GM21360 (cell line): ENCODE measurements around the gene KIAA0825.
A peak's percentile ranks its signal among the peaks of the same experiment; 100 is the strongest.
"Not testable (repeated sequence)": the region's sequence is repeated elsewhere in the genome, so short reads cannot be mapped to it uniquely, and the experiment has no call there.

ENCODE experiments used
- ATAC-seq: cut with Tn5 transposase; IDR thresholded peaks from one replicate; pipeline ENCODE4 v1.9.1; 2021; ENCODE audit warnings: mild to moderate bottlenecking, moderate library complexity; ENCODE audit not compliant: unreplicated experiment

The KIAA0825 gene

DNA sequence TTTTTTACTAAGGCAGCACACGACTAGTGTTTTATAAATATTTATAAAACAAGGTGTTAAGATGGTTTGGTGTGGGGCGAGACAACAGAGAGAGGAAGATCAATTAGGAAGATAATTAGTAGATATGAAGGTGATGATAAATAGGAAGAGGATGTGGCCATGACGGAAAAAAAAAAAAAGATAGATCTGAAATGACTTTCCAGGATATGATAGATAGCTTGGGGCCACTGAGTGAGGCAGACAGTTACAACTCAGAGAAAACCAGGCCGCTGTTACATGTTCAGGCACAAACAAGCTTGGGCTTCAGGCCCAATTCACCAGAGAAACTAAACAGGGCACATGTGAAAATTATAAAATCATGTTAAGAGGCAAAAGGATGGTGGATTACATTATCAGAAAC is 43.2 kb downstream of the KIAA0825 start:
- ATAC-seq, result no peak

DNA sequence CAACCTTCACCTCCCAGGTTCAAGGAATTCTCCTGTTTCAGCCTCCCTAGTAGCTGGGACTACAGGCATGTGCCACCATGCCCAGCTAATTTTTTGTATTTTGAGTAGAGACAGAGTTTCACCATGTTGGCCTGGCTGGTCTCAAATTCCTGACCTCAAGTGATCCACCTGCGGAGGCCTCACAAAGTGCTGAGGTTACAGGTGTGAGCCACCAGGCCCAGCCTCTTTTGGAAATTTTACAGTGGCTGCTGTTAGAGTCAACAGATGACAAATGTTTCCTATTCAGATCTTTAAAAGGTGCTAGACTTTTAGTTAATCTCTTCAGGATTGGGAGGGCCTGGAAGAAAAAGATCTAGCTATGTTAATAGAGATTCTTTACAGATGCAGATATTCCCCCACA is 45.1 kb downstream of the KIAA0825 start:
- not testable (repeated sequence) for ATAC-seq

DNA sequence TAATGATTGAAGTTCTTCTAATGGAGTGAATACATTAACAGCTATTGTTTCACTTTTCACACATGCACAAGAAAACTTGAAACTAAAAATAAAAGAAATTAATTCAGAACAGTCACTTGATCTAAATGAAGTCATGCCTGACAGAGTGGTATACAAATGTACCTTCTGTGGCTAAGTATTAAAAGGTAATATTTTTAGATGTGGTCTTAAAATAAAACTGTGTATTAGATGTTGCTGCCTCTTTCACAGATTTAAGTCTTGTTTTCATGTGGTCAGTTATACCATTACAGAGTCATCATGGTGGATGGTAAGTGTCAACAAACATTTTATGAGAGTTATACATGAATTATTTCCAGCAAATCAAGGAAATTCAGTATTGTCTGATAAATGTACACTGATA is 47.0 kb downstream of the KIAA0825 start:
- ATAC-seq, result no peak

DNA sequence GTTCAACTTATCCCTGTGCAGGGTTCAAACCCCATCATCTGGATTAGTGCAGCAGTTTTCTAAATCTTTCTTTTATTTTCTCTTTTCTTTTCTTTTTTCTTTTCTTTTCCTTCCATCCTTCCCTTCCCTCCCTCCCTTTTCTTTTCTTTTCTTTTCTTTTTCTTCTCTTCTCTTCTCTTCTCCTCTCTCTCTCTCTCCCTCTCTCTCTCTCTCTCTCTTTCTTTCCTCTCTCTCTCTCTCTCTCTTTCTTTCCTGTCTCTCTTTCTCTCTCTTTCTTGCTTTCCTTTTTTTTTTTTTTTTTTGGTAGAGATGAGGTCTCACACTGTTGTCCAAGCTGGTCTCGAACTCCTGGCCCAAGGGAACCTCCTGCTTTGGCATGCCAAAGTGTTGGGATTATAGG is 53.6 kb downstream of the KIAA0825 start:
- no peak for ATAC-seq

DNA sequence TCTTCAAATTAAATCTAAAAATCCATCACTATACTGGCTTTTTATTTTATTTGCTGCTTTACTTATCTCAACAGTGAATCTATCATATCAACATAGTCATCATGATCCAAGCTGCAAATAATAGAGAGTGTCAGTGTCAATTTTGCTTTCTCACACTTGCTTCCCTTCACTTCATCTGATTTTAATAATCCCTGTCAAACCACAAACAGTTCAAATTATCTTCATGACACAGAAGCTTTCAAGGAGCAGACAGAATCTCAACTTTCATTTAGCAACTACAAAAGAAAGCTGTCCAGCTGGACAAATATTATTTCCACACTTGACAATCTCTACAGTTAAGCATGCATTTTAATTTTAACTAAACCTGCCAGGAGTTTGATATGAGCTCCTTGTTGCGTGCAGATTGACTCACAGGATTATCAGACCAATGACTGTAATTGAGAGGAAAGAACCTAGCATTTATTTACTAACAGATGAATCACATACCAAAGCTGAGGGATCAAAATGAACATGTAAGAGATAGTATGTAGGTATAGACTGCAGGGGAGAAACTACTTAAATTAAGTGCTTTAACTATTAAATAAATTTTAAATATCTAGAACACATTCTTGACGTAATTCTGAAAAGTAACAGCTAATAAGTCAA is 56.0 kb downstream of the KIAA0825 start:
- ATAC-seq, result no peak

DNA sequence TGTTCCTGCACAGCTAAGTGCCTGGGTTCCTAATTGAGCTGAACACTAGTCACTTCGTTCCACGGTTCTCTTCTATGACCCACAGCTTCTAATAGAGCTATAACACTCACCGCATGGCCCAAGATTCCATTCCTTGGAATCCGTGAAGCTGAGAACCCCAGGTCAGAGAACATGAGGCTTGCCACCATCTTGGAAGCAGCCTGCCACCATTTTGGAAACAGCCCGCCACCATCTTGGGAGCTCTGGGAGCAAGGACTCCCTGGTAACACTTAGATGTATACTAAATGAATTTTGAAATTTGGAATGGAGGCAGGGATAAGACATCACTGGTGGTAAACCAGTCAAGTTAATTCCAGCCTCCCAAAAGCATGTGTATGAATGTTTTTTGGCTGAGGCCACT is 60.4 kb downstream of the KIAA0825 start:
- no peak for ATAC-seq

DNA sequence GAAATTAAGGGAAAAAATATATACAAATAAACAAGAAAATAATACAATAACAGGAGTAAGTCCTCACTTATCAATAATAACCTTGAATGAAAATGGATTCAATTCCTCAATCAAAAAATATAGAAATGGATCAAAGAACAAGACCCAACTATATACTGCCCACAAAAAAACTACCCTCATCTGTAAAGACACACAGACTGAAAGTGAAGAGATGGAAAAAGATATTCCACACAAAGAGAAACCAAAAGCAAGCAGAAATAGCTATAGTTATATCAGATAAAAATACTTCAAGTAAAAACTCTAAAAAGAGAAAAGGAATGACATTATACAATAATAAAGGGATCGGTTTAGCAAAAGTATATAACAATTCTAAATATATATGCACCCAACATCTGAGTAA is 66.5 kb downstream of the KIAA0825 start:
- no peak for ATAC-seq

DNA sequence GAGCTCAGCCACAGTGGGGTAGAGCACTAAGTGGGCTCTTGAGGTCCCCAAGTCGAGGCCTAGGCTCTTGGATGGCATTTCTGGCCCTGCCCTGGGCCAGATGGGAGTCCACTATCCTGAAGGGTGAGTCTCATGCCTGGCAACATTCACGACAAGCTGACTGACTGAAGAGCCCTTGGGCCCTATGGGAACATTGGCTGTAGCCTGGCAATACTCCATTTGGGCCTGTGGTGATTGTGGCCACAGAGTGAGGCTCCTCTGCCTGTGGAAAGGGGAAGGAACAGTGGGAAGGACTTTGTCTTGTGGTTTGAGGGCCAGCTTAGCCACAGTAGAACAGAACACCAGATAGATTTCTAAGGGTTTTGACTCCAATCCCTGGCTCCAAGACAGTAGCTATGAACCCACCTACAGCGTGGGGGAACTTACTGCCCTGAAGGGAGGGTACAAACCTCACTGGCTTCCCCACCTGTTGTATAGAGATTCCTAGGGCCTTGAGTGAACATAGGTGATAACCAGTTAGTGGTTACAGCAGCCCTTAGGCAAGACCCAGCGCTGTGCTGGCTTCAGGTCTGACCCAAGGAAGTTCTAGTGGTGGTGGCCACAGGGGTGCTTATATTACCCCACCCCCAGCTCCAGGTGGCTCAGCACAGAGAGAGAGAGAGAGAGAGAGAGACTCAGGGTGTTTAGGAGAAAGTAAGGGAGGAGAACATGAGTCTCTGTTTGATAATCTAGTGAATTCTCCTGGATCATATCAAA is 72.4 kb downstream of the KIAA0825 start:
- no peak for ATAC-seq

DNA sequence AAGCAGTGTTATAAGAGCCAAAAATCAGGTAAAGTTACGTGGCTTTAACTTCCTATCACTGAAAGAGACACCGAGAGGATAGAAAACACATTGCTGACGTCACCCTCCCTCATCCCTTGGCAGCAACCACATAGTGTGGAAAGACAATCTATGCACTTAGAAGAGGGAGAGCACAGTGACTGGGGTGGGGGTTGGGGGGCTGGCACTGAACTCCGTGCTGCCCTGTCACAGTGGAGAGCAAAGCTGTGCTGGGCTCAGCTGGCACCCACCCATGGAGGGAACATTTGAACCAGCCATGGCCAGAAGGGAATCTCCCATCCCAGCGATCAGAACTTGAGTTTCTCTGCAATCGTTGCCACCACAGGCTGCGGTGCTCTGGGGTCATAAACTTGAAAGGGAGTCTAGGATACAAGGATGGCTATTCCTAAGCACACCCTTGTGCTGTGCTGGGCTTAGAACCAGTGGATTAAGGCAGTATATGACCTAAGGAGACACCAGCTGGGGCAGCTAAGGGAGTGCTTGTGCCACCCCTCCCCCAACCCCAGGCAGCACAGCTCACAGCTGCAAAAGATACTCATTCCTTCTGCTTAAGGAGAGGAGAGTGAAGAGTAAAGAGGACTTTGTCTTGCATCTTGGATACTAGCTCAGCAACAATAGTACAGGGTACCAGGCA is 73.4 kb downstream of the KIAA0825 start:
- no peak for ATAC-seq

DNA sequence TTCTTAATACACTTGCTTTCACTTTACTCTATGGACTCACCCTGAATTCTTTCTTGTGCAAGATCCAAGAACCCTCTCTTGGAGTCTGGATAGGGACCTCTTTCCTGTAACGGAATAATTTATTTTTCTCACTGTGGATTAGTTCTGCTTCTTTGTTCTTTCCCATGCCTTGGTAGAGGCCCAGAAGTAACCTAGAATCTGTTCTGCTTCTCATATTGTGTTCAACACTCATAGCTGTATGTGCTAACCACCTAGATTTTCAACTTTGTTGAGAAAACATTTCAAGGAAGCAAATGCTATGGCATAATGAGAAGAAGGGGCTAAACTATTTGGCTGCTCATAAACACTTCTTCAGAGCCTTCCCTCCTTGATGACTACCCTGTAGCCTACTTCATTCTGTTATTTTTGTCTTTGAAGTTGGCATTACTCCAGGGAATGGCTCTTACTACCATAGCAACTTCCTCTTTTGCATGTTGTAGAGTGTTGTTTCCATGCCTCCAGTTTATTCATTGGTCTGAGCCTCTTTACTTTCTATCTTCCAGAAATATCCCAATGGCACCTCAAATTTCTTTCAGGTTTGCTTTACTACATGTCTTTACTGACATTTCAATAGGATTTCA is 74.3 kb downstream of the KIAA0825 start:
- ATAC-seq, result peak; percentile 86

DNA sequence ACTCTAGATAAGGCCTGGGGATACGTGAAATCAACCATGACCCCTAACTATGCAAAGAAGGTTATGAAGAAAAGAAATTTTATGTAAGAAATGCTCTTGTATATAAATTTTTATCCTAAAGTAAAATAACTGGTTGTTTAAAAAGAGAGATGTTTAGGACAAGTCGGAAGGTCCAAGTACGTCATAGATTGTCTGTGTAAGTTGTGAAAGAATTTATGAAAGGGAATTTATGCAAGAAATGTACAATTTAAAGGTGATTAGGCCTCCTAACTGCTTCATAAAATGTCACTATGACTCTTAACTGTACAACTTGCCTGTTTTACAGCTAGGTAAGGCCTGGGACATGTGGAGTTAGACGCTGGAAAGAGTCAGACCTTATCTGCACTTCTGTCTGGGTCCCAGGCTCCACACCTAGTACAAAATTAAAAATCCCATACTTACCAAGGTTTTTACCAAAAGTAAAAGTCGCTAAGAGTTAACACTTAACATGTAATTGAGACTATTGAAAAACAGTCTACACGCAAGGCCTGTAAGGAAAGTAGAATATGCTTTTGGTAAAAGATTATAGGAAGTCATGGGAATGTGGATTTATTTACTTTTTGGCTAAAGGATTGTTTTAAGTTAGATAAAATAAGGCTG is 77.4 kb downstream of the KIAA0825 start:
- ATAC-seq, result no peak

DNA sequence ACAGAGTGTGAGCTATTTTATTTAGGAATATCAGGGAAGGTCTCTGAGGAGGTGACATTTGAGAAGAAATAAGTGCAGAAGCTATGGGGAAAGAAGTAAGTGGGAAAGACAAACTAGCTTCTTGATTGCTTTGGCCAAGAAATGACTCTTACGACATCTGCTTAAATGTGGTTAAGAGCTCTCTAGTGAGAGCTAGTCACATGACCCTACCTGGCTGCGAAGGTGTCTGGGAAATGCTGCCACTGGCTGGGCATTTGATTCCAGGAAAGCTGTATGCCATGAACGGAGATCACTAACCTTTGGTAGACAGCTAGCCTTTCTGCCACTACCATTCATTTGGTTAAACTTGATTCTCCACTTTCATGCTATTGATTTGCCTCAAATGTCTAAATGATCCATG is 80.1 kb downstream of the KIAA0825 start:
- no peak for ATAC-seq

DNA sequence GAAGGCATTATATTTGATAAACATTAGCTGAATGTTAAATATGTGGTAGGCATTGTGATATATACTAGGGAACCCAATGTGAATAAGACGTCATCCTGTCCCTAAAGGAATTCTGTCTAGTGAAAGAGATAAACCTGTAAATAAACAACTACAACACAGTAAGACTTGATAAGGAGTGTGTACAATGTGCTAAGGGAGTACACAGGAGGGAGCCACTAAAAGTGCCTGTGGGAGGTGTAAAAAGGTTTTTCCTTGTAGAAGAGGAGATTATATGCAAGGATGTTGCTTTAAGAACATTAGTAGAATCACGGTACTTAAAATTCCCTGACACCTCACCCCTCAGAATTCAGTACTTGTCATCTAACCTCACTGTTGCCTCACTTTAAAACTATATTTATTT is 91.7 kb downstream of the KIAA0825 start:
- no peak for ATAC-seq

DNA sequence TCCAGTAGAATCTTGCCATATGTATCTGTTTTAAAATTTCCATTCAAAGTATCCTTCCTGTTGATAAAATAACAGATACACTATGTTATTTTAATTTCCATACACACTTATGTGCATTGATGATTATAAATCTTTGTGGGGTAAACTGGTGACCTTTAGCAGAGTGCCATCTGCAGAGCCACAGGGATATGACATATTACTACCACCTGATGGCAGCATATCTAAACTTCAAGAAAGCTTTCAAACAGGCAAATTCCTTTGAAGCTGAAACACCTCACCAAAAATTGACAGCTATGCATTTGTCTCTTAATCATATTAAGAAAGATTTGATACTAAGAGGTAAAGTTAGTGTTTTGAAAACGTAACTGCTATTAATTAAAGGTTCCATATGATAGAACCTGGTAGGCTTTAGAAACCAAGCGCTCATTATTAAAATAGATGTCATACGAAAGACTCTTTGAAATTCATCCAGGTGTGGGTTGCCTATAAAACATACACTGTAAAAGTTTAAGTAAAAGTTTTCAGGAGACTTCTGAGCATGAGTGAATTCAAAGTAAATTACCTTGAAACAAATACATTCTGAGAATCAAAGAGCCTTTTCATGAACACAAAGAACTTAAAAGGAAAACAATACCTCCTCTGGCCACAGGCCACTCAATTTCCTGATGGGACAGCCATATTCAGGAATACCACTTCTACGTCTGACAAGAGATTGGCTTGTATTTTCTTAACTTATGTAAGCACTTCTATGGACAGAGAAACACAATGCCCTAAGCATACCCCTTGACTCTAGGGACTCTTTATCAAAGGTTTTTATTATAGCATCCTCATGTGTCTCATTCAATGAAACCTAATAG is 93.3 kb downstream of the KIAA0825 start:
- ATAC-seq, result peak; percentile 78

DNA sequence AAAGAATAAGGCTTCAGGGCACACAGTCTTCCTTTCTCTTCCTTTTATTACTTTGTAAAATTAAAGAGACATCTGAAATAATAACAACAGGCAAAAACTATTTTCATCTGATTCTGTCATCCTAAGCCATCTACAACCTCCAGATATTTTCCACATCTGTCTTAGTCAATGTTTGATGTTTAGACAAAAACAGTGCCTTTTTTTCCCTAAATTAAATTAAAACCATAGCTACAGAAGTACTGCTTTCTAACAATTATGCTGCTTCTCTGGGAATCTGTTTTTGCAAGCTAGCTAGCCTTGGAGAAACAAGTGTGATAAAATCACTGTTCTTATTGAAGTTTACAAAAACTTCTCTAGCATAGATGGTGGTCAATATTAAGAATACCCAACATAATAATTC is 95.4 kb downstream of the KIAA0825 start:
- ATAC-seq, result no peak

DNA sequence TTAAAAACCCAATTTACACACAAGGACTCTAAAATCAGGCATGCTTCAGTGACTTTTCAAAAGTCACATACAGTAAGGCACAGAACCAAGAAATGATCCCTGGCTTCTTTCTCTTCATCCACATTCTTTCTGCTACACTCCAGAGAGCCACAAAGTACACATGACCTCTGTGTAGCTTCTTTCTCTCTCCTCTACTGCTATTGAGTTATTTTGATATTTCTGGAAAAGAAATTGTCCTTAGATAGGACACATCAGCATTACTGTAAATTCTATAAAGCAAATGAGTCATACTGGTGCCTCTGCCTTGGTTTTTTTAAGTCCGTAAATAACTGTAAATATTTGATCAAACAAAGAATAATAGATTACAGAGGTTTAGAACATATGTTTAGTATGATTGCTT is 96.3 kb downstream of the KIAA0825 start:
- no peak for ATAC-seq

DNA sequence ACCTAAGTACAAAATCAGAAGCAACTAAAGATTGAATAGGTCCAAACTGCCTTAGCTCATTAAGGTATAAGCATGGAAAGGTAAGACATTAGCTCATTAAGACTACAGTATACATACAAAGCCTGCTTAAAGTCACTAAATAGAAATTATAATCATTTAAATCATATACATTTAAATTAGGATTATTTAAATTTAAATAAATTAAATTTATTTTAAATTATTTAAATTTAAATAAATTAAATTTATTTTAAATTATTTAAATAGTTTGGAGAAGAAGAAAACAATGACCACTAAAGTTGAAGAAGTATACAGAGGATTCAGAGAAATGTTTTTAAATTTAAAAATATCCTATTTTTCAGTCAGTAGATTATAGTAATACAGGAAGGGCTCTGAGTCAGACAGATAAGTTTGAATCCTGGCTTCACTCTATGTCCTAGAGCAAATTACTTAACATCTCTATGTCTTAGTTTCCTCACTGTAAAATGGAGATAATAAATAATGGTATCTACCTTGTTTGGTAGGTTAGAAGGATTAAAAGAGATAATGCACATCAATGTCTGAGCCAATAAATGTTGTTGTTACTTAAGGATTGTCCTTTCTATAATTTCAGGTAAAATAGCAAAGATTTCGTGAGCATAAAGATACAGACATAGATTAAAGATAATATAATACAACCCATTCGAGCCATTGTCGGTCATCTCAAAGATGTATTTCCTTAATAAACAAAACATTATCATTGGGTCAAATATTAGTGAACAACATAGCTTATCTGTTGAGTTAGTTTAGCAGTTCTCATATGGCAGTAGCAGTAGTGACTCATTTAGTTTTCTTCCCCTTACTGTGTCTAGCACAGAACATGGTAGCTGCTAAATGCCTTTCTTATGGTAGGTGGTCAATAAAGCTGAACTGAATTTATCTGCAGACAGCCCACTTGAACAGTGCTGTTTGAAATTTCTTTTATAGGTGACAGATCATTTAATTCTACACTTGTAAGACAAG is 100.6 kb downstream of the KIAA0825 start:
- ATAC-seq, result no peak

DNA sequence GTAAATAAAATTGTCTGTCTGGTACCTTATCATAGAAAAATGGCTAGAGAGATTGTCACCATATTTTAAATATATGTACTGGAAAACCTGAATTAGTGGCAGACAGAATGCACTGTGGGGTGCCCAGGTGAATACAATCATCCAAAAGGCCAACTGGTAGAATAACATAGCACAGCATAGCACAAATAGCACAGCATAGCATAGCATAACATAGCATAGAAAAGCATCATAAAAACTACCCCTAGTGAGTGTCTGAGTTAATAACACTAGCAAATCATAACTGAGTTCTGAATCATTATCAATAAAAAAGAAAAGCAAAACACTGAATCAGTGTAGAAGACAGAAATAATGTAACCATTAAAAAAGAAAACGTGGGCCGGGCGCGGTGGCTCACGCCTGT is 102.3 kb downstream of the KIAA0825 start:
- ATAC-seq, result no peak
